ENCODE measurements around the gene YTHDC2.
"Not testable (repeated sequence)": the region's sequence is repeated elsewhere in the genome, so short reads cannot be mapped to it uniquely, and the experiment has no call there.

Gene YTHDC2

DNA sequence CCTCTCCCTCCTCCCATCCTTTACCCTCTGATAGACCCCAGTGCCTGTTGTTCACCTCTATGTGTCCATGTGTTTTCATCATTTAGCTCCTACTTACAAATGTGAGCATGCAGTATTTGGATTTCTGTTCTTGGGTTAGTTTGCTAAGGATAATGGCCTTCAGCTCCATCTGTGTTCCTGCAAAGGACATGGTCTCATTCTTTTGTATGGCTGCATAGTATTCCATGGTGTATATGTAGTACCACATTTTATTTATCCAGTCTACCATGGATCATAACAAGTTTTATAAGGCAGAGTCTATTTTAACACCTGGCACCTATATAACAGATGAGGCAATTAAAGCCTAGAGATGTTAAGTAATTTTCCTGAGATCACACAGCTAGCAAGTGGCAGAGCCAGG, 7.4 kb downstream of the YTHDC2 start:
- no peak for DNase-seq

DNA sequence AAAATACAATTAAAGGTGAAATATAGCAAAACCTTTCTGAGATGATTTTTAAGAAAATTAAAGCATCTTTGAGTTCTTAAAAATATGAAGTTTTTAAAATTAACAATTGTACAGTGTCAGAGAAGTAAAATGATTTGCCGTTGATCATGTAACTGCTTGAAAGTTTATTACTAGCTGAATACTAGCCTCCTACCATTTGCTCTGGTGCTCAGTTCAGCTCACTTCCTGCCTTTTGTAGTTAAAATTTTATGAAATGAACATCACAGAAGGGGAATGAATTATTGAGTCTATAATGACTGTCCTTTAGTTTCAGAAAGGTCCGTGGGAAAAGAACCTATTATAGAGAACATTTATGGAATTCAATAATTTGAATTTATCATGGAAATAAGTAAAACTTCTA, 9.7 kb downstream of the YTHDC2 start:
- no peak for DNase-seq

DNA sequence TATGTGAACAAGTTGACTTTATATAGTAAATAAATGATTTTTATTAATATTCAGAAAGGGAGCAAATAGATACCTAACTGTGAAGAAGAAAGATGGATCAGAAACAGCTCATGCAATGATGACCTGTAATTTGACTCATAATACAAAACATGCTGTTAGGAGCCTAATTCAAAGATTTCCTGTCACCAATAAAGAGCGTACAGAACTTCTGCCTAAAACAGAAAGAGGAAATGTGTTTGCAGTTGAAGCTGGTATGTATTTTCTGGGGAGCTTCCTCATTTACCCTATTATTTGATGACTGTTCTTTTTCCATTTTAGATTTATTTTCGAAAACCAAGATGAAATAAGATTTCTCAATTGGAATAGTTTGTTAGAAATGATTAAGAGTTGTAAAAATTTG, 11.4 kb downstream of the YTHDC2 start:
- DNase-seq = peak in 1 of 6 experiments; percentile 4

DNA sequence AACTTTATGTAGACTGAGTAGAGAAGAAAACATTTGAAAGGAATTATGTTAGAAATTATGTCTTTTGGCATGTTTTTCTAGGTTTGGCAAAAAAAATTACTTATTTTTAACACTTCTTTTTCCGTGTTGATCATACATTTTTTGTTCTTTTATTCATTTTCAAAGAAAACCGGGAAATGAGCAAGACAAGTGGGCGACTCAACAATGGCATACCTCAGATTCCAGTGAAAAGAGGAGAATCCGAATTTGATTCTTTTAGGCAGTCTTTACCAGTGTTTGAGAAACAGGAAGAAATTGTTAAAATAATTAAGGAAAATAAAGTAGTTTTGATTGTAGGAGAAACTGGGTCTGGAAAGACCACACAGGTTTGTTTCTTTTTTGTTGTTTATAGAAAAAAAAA, 12.9 kb downstream of the YTHDC2 start:
- no peak for DNase-seq

DNA sequence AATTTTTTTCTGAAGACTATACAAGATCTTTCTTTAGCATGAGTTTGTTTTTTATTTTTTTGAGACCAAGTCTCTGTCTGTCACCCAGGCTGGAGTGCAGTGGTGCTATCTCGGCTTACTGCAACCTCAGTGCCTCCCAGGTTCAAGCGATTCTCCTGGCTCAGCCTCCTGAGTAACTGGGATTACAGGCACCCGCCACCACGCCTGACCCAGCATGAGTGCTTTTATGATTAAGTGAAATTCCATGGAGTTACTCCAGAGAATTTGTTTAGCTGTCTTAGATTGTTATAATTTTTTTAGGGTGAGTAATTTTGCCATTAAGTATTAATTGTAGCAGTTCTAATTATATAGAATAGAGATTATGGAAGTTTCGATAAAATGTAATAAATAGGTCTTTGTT, 14.3 kb downstream of the YTHDC2 start:
- no peak for DNase-seq

DNA sequence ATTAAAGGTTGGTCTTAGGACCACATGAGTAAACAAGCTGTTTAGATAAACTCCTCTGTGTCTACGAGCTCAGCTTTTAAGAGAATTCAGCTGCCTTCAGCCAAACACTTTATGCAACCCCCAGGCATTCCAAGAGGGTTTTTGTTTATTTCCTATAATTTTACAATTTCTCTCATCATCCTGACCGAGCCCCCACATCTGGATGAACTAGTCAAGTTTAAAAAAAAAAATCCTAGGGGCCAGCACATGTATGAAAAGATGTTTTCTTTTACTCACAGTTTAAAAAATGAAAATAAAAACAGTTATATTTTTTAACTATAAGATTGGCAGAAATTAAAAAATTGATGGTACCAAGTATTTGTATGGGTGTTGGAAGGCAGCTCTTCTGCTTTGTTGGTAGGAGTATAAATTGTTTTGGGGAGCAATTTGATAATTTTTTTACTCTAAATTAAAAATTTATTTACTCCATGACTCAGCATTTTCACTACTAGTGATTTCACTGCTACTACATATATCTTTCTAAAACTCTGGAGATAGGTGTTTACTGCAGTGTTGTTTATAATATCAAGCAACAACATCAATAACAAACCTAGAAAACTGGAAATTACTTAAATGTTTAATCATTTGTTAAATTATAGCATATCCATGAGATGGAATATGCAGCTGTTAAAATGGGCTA, 18.1 kb downstream of the YTHDC2 start:
- no peak for DNase-seq

GRCh38 chr5:113538313-113538712, 24.8 kb downstream of the YTHDC2 start:
- DNase-seq = no peak

DNA sequence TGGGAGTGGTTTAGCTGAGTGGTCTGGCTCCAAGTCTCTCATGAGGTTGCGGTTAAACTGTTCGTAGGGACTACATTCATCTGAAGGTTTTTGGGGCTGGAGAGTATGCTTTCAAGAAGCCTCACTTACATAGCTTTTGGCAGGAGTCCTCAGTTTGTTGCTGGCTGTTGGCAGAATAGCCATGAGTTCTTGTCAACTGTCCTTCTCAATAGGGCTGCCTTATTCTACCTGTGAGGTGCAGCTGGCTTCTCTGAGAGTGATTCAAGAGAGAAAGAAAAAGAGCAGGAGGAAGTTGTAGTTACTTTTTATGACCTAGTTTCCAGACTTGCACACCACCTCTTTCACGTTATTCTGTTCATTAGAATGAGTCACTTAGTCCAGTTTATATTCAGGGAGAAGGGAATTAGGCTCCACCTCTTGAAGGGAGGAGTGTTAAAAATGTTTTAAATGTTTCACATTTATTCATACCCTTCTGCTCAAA, 33.2 kb downstream of the YTHDC2 start:
- no peak for DNase-seq

GRCh38 chr5:113548396-113548795, 34.9 kb downstream of the YTHDC2 start:
- DNase-seq = no peak

- DNase-seq = no peak
Measured at GRCh38 chr5:113552137-113552536, 38.6 kb downstream of the YTHDC2 start.

DNA sequence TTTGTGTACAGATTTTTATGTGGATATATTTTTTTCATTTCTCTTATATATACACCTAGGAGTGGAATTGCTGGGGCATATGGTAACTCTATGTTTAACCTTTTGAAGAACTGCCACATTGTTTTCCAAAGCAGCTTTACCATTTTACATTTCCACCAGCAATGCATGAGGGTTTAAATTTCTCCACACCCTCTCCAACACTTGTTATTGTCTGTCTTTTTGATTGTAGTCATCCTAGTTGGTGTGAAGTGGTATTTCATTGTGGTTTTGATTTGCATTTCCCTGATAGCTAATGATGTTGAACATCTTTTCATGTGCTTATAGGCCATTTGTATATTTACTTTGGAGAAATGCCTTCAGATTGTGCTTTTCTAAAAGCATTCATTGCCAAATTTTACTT, 39.1 kb downstream of the YTHDC2 start:
- DNase-seq = no peak

DNA sequence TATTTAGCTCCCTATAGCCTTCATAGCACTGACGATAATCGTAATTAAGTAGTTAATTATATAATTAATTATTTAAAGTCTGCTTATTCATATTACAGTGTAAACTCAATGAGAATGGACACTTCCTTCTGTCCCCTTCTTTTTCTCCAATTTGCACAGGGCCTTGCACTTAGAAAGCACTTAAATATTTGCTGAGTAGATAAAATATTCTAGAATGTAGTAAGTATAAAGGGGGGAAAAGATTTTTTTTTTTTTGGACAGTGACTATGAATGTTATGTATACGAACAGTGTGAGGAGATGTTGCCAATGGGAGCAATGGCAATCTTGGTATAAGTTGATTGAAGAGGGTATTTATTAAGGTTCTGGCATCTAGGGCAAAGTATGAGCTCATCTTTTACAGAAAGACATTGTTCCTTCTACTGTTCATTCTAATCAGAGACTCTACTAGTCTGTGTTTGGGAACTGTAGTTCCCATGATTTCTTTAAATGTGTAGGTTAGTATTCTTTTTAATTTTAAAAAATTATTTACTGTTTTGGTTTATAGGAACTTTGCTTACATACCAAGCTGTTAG, 49.4 kb downstream of the YTHDC2 start:
- no peak for DNase-seq

DNA sequence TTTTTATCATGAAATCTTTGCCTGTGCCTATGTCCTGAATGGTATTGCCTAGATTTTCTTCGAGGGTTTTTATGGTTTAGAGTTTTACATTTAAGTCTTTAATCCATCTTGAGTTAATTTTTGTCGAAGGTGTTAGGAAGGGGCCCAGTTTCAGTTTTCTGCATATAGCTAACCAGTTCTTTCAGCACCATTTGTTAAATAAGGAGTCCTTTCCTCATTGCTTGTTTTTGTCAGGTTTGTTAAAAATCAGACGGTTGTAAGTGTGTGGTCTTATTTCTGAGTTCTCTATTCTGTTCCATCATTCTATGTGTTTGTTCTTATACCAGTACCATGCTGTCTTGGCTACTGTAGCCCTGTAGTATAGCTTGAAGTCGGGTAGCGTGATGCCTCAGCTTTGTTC, 55.9 kb downstream of the YTHDC2 start:
- DNase-seq = no peak

GRCh38 chr5:113572716-113573115, 59.2 kb downstream of the YTHDC2 start:
- no peak for DNase-seq

- DNase-seq = no peak
Measured at GRCh38 chr5:113574417-113574816, 60.9 kb downstream of the YTHDC2 start.

DNA sequence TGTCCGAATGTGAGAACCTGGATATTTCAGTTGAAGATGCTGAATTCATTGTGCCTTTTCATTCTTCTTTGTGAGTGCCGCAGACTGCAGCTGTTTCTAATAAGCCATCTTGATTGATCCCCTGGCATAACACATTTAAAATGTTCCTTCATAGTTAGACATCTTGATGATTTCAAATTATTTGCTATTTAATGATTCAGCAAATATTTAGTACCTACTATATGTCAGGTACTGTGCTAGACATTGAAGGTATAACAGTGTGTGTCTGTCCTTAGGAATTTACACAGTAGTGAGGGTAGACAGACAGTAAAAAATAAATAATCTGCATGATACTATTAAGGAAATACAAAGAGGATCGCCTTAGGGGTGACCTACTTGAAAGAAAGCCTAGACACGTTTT, 61.6 kb downstream of the YTHDC2 start:
- no peak for DNase-seq

DNA sequence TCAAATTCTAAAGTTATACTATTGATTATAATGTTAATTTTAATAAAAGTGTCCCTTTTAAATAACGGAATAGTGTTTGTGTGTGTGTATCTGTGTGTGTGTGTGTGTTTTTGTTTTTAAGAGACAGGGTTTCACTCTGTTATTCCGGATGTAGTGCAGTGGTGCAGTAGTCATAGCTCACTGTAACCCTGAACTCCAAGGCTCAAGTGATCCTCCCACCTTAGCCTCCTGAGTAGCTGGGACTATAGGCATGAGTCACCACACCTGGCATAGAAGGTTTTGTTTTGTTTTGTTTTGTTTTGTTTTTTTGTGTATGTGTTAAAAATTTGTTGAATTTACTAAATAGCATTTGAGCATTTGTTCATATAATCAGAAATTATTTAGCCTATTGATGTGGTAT, 64.6 kb downstream of the YTHDC2 start:
- no peak for DNase-seq

GRCh38 chr5:113581388-113581787, 67.9 kb downstream of the YTHDC2 start:
- no peak for DNase-seq

GRCh38 chr5:113598150-113598549, 84.7 kb downstream of the YTHDC2 start:
- no peak for DNase-seq

DNA sequence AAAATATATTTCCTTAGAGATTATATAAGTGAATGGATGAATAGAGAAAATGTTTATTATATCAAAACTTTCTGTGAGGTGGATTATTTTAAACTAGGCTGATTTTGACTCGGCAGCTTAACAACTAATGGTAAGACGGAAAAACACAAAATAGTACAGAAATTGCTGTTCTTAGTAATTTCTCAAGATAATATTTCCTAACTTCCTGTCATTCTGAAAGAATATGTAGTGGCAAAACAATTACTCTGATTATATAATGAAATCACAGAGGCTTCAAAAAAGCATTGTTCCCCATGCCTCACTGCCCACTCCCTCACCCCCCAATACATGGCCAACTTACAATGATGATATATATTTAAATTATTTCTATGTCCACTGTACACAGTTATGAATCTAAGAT, 85.4 kb downstream of the YTHDC2 start:
- DNase-seq = no peak

- DNase-seq = no peak
Measured at GRCh38 chr5:113600255-113600905, 86.9 kb downstream of the YTHDC2 start.

DNA sequence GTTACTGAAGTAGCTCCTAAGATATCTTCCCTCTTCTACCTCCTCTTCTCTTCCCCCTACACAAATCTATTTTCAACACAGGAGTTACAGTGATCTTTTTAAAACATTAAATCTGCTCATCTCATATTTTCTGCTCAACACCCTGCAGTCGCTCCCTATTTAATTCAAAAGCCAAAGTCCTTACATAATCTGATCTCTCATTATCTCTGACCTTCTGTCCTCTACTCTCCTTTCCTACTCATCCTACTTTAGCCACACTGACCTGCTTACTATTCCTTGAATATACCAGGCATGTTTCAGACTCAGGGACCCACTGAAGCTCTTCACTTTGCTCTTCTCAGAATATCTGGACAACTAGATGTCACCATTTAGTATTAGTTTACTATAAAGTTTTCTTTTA, 87.9 kb downstream of the YTHDC2 start:
- no peak for DNase-seq

GRCh38 chr5:113603246-113603645, 89.8 kb downstream of the YTHDC2 start:
- not testable (repeated sequence) for DNase-seq

Data from stimulated activated naive CD4-positive, alpha-beta T cell (primary cell).